Ectodermal cell (in vitro differentiated cells): ENCODE measurements around the gene PPARGC1A.

Source experiments
- H3K27ac ChIP-seq: 2 replicates; pipeline ENCODE4 v1.7.0; 2013; ENCODE audit warnings: mild to moderate bottlenecking, low read depth, low read length; ENCODE audit not compliant: insufficient read depth, poor library complexity, severe bottlenecking
- H3K27me3 ChIP-seq: 2 replicates; pipeline ENCODE4 v1.7.0; 2013; ENCODE audit warnings: mild to moderate bottlenecking, low read length; ENCODE audit not compliant: insufficient read depth, control insufficient read depth, poor library complexity, severe bottlenecking
- H3K36me3 ChIP-seq: one replicate; pipeline ENCODE4 v1.7.0; 2013; ENCODE audit warnings: low read length; ENCODE audit not compliant: control insufficient read depth, insufficient read depth
- H3K4me1 ChIP-seq: one replicate; pipeline ENCODE4 v1.7.0; 2013; ENCODE audit warnings: low read length; ENCODE audit not compliant: control insufficient read depth, insufficient read depth
- H3K4me3 ChIP-seq: 2 replicates; pipeline ENCODE4 v1.7.0; 2013; ENCODE audit warnings: low read depth, low read length, control low read depth; ENCODE audit not compliant: insufficient read depth
- H3K9me3 ChIP-seq: 2 replicates; pipeline ENCODE4 v1.7.0; 2013; ENCODE audit warnings: mild to moderate bottlenecking, low read length, moderate library complexity; ENCODE audit not compliant: control insufficient read depth
- WGBS, 2 experiments: methylation state at CpG; one replicate each; pipeline ENCODE4 v1.1.7; 2013; ENCODE audit warnings: missing lambda C conversion rate in 2 of 2; 5-methylcytosine and 5-hydroxymethylcytosine counted together

The PPARGC1A gene

GRCh38 chr4:23818097-23818885 lies 71.6 kb downstream of the PPARGC1A start:
- H3K27ac ChIP-seq: no peak overlapping the region

GRCh38 chr4:23814996-23815660 lies 74.7 kb downstream of the PPARGC1A start:
- Histone ChIP-seq H3K36me3 (no peaks in the 10 kb centered on the region), H3K27ac (no peak overlapping the region), H3K9me3 (no peaks in the 10 kb centered on the region), H3K4me3 (no peak overlapping the region), H3K27me3 (no peaks in the 10 kb centered on the region), H3K4me1 (peaks cover 7% of the 10 kb centered on the region)
- WGBS, 2 experiments: 85 to 91% methylated on average over 7 to 8 of the region's 8 CpGs

More at GRCh38 chr4:23818097-23818885, 71.6 kb downstream of the PPARGC1A start:
- no peaks in the 10 kb centered on the region for H3K9me3 ChIP-seq
- H3K4me3 ChIP-seq: no peak overlapping the region
- H3K27me3 ChIP-seq: no peaks in the 10 kb centered on the region
- WGBS, 2 experiments: 89 to 90% methylated on average over 7 of the region's 7 CpGs
- H3K4me1 ChIP-seq: peaks cover 7% of the 10 kb centered on the region
- H3K36me3 ChIP-seq: no peaks in the 10 kb centered on the region

- H3K36me3 ChIP-seq: no peaks in the 10 kb centered on the region
- H3K27ac ChIP-seq: no peak overlapping the region
- no peak overlapping the region for H3K4me3 ChIP-seq
- H3K9me3 ChIP-seq: no peaks in the 10 kb centered on the region
- H3K27me3 ChIP-seq: no peaks in the 10 kb centered on the region
- WGBS, 2 experiments: 74 to 79% methylated on average over 2 of the region's 2 CpGs
- H3K4me1 ChIP-seq: peaks cover 7% of the 10 kb centered on the region
These were observed 75.3 kb downstream of the PPARGC1A start for GRCh38 chr4:23814587-23814986.

GRCh38 chr4:23811161-23811560 lies 78.7 kb downstream of the PPARGC1A start:
- Histone ChIP-seq H3K4me1 (peaks cover 7% of the 10 kb centered on the region), H3K27ac (no peak overlapping the region), H3K27me3 (no peaks in the 10 kb centered on the region), H3K36me3 (no peaks in the 10 kb centered on the region), H3K4me3 (no peak overlapping the region), H3K9me3 (no peaks in the 10 kb centered on the region)
- WGBS, 2 experiments: 78% methylated on average over 2 of the region's 2 CpGs

DNA sequence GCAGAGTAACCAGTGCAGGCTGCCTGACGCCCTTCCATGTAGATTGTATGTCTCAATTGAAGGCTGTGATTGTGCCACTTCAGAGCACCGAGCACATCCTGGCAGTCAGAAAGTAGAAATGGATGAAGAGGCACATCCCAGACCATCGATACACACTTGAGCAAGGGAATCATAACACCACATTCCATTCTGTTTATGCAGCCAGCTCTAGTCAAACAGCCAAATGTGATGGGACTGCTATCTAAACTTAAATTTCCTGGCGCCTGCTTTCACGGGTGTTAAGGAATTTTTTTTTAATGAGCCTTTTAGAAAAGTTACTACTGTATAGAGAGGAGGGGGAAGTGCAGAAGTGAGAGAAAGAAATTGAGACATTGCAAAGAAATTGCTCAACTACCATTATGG lies 84.4 kb downstream of the PPARGC1A start:
- Histone ChIP-seq H3K9me3 (no peaks in the 10 kb centered on the region), H3K4me3 (no peak overlapping the region), H3K4me1 (no peaks in the 10 kb centered on the region), H3K27ac (no peak overlapping the region), H3K27me3 (no peaks in the 10 kb centered on the region), H3K36me3 (no peaks in the 10 kb centered on the region)
- 89 to 93% methylated on average over 5 of the region's 5 CpGs for WGBS, 2 experiments

DNA sequence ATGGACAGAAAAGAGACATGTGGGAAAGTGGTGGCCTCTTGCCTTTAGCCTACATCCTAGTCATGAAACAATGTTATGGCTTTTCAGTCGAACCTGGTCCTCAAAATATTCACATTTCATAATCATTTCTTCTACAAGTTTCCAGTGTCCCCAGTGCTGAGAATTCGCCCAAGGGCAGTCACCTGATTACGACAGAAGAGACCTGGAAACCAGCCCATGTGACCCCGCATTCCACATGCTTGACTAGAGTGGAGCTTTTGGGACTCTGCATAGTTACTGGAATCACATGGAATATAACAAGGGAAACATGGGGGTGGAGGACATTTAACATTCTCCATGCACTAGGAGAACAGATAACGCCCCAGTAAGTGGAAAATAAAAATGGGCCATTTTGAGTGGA lies 100.1 kb downstream of the PPARGC1A start:
- WGBS, 2 experiments: 76 to 84% methylated on average over 5 of the region's 5 CpGs
- Histone ChIP-seq H3K4me1 (no peaks in the 10 kb centered on the region), H3K4me3 (no peak overlapping the region)

DNA sequence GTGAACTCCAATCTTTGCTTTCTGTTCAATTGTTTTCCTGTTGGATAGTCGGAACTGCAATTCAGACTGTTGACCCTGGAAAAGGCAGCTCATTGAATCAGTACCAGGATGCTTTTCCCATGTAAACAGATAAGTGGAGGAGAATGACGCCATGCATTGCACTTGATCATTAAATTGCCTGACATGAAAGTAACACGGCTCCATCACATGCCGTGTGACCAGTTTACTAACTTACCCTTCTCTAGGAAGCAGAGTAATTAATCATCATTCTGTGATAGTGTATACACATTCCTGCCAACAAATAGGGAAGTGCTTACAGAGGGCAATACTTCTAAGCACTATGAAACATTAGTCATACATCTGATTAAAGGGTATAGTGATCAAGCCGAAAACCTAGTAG lies 101.4 kb downstream of the PPARGC1A start:
- Histone ChIP-seq H3K36me3 (no peaks in the 10 kb centered on the region), H3K4me3 (no peak overlapping the region), H3K9me3 (no peaks in the 10 kb centered on the region), H3K27ac (no peak overlapping the region), H3K27me3 (no peaks in the 10 kb centered on the region), H3K4me1 (no peaks in the 10 kb centered on the region)
- 93% methylated on average over 4 to 5 of the region's 5 CpGs for WGBS, 2 experiments

More for the DNA sequence above, 100.1 kb downstream of the PPARGC1A start:
- Histone ChIP-seq H3K27ac (no peak overlapping the region), H3K27me3 (no peaks in the 10 kb centered on the region), H3K36me3 (no peaks in the 10 kb centered on the region), H3K9me3 (no peaks in the 10 kb centered on the region)

- Histone ChIP-seq H3K36me3 (no peaks in the 10 kb centered on the region), H3K27me3 (no peaks in the 10 kb centered on the region), H3K4me1 (no peaks in the 10 kb centered on the region), H3K9me3 (no peaks in the 10 kb centered on the region), H3K27ac (no peak overlapping the region), H3K4me3 (no peak overlapping the region)
- 92 to 100% methylated on average over 3 of the region's 3 CpGs for WGBS, 2 experiments
These were observed 101.8 kb downstream of the PPARGC1A start for GRCh38 chr4:23788027-23788426.

DNA sequence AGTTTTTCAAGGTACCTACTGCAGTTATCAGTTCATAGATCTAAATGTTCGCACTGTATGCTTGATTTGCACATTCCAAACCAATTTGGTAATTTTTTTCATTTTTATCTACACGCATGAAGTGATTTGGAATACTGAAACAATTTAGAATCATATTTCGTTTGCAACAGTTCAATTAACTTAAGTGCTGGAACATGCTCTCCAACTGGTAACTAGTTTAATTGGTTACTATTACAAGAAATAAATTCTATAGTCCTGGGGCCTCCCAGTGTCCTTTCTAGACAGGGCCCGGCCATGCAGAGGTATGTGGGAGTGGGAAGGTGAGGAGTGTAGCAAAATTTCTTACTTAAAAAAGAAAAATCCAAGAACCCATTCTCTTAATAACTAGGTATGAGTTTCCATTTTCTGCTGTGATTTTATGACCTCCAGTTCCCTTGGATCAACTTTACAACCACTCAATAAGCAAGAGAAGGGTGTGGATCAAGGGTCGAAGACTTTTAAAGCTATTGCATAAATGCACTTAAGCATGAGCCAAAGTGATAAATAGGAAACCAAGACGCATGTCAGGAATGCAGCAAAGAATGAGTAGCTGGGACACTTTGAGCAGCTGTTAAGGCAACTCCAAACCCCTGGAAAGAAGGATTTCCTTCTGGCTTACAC lies 106.9 kb downstream of the PPARGC1A start:
- H3K27me3 ChIP-seq: no peaks in the 10 kb centered on the region
- no peak overlapping the region for H3K27ac ChIP-seq
- H3K4me3 ChIP-seq: no peak overlapping the region
- H3K9me3 ChIP-seq: no peaks in the 10 kb centered on the region
- H3K4me1 ChIP-seq: no peaks in the 10 kb centered on the region
- H3K36me3 ChIP-seq: no peaks in the 10 kb centered on the region
- WGBS, 2 experiments: 82 to 83% methylated on average over 3 to 5 of the region's 6 CpGs

GRCh38 chr4:23779839-23780238 lies 110.0 kb downstream of the PPARGC1A start:
- WGBS, 2 experiments: 95 to 97% methylated on average over 7 of the region's 7 CpGs
- Histone ChIP-seq H3K36me3 (no peaks in the 10 kb centered on the region), H3K4me1 (no peaks in the 10 kb centered on the region), H3K27ac (no peak overlapping the region), H3K9me3 (no peaks in the 10 kb centered on the region), H3K27me3 (no peaks in the 10 kb centered on the region), H3K4me3 (no peak overlapping the region)
